Progenitor cell of endocrine pancreas (in vitro differentiated cells): Measurements from ENCODE around the gene RLF. TPM values are rescaled to one million over a fixed set of nuclear protein-coding genes. Genes with fewer than 3 reads are reported as not detected.
"Not testable (repeated sequence)": the region's sequence is repeated elsewhere in the genome, so short reads cannot be mapped to it uniquely, and the experiment has no call there.

Experiments used
- DNase-seq: peaks from one replicate; pipeline ENCODE4 v3.0.0; 2021; ENCODE audit warnings: low spot score; ENCODE audit not compliant: unreplicated experiment
- H3K27ac Mint-ChIP-seq: 2 replicates; pipeline ENCODE4 v1.8.0; 2021; ENCODE audit warnings: mild to moderate bottlenecking, moderate library complexity, mixed read lengths
- H3K27me3 Mint-ChIP-seq: 2 replicates; pipeline ENCODE4 v1.8.0; 2021; ENCODE audit warnings: mixed read lengths
- H3K36me3 Mint-ChIP-seq: 2 replicates; pipeline ENCODE4 v1.8.0; 2022; ENCODE audit warnings: mixed read lengths; ENCODE audit not compliant: insufficient read depth
- H3K4me1 Mint-ChIP-seq: 2 replicates; pipeline ENCODE4 v1.8.0; 2021; ENCODE audit warnings: low read depth, mixed read lengths
- H3K4me3 Mint-ChIP-seq: 2 replicates; pipeline ENCODE4 v1.8.0; 2021; ENCODE audit warnings: low read depth, mild to moderate bottlenecking, moderate library complexity, mixed read lengths
- H3K9me3 Mint-ChIP-seq: 2 replicates; pipeline ENCODE4 v1.8.0; 2021; ENCODE audit warnings: low read depth, mixed read lengths
- total RNA-seq: library from RNA; stranded (reverse); gene quantifications from 2 replicates; pipeline ENCODE4 v1.2.1, GENCODE V29; 2021
- TF ChIP-seq, protein P1 (sequence below): fragments of 200-600 bp; sonication (generic); IDR thresholded peaks from one replicate; pipeline ENCODE4 v1.5.0; 2021; ENCODE audit warnings: antibody characterized with exemption, mild to moderate bottlenecking; ENCODE audit not compliant: unreplicated experiment

RLF gene
- total RNA-seq, 1 donor from 2014 or later: 20.5 TPM

DNA sequence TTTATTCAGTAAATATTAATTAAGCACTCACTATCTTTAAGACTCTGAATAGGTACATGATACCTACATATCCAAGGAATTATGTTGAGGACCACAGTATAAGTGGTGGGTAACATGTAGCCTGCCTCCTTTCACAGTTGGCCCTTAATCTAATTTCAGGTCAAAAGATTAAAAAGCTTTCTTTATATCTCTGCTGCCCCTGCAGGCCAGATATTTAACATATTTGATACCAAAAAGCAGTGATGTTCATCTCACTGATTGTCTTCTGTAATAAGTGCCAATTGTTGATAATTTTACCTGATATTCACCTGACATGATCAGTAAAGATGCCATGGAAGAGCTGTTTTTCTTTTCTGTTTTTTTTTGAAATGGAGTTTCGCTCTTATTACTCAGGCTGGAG lies 36.5 kb downstream of the RLF start:
- TF ChIP-seq, protein P1, sequence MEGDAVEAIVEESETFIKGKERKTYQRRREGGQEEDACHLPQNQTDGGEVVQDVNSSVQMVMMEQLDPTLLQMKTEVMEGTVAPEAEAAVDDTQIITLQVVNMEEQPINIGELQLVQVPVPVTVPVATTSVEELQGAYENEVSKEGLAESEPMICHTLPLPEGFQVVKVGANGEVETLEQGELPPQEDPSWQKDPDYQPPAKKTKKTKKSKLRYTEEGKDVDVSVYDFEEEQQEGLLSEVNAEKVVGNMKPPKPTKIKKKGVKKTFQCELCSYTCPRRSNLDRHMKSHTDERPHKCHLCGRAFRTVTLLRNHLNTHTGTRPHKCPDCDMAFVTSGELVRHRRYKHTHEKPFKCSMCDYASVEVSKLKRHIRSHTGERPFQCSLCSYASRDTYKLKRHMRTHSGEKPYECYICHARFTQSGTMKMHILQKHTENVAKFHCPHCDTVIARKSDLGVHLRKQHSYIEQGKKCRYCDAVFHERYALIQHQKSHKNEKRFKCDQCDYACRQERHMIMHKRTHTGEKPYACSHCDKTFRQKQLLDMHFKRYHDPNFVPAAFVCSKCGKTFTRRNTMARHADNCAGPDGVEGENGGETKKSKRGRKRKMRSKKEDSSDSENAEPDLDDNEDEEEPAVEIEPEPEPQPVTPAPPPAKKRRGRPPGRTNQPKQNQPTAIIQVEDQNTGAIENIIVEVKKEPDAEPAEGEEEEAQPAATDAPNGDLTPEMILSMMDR: no peak
- DNase-seq: no peak
- no peaks in the 10 kb centered on the region for H3K27me3 Mint-ChIP-seq
- H3K4me1 Mint-ChIP-seq: peaks cover 2% of the 10 kb centered on the region
- no peaks in the 10 kb centered on the region for H3K9me3 Mint-ChIP-seq
- peaks cover 8% of the 10 kb centered on the region for H3K36me3 Mint-ChIP-seq
- no peak overlapping the region for H3K27ac Mint-ChIP-seq
- no peak overlapping the region for H3K4me3 Mint-ChIP-seq

DNA sequence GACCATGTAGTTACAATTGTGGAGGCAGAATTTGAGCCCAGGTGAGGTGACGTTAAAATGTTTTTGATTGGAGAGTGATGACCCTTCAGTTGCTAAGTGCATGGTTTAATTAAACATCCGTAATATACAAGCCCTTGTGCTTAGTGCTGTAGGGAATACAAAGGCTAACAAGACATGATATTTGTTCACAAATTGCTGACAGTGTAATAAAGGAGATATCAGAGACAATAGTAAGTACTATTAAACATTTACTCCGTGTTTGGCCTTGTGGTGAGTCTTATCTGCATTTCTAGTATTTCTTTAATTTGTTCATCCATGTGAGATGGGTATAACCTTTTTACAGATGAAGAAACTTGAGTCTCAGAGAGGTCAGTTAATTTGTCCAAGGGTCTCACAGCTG lies 37.9 kb downstream of the RLF start:
- peaks cover 10% of the 10 kb centered on the region for H3K36me3 Mint-ChIP-seq

DNA sequence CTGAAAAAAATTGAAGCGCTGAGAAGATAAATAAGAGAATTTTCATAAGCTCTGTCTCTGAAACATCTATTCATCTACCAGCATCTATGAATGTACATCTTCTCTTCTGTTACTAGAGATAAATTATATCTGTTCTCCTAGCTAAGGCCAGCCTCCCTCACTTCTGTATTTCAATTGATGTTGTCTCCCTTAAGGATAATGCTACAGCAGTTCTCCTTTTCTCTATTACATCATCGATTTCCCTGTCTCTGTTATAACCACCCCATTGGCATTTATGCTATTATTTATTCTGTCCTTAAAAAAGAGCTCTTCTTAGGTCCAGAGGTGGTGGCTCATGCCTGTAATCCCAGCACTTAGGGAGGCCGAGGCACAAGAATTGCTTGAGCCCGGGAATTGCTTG lies 43.7 kb downstream of the RLF start:
- Mint-ChIP-seq H3K4me1 (peaks cover 3% of the 10 kb centered on the region), H3K27ac (no peak overlapping the region), H3K4me3 (no peak overlapping the region), H3K27me3 (no peaks in the 10 kb centered on the region), H3K36me3 (peaks cover 11% of the 10 kb centered on the region), H3K9me3 (no peaks in the 10 kb centered on the region)
- no peak for DNase-seq
- TF ChIP-seq, protein P1: no peak

More for the DNA sequence above, 37.9 kb downstream of the RLF start:
- peak overlapping the region; percentile 2 for H3K27ac Mint-ChIP-seq
- DNase-seq: no peak
- H3K4me1 Mint-ChIP-seq: peaks cover 2% of the 10 kb centered on the region
- H3K9me3 Mint-ChIP-seq: no peaks in the 10 kb centered on the region
- H3K4me3 Mint-ChIP-seq: no peak overlapping the region
- no peaks in the 10 kb centered on the region for H3K27me3 Mint-ChIP-seq
- TF ChIP-seq, protein P1: no peak

DNA sequence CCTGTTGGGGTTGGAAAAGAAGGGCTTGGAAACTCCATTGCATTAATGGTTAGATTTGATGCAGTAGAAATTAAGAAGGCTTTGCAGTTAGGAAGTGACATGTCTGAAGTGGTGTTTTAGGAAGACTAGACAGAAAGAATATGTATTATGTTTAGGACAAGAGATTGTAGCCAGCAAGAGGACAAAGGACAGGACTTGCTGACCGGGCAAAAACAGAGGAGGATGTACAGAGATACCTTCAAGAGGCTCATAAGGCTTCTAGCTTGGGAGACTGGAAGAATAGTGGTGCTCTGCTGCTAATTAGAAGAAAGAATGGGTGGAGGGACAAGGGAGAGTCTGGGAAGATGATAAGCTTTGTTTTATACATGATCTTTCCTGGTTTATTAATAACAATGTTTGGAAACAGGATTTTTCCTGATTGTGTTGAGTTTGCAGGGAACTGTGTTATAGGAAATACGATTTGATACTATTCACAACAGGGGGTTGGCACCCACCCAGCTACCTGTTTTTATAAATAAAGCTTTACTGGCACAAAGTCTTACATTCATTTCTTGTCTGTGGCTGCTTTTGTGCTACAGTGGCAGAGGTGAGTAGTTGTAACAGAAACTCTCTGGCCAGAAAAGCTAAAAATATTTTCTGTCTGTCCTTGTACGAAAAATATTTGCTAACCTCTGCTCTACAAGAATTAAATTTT lies 49.5 kb downstream of the RLF start:
- Mint-ChIP-seq H3K9me3 (no peaks in the 10 kb centered on the region), H3K27me3 (no peaks in the 10 kb centered on the region), H3K4me1 (peaks cover 3% of the 10 kb centered on the region), H3K36me3 (peaks cover 8% of the 10 kb centered on the region), H3K27ac (peak overlapping the region; percentile 0), H3K4me3 (no peak overlapping the region)
- TF ChIP-seq, protein P1: no peak
- no peak for DNase-seq

DNA sequence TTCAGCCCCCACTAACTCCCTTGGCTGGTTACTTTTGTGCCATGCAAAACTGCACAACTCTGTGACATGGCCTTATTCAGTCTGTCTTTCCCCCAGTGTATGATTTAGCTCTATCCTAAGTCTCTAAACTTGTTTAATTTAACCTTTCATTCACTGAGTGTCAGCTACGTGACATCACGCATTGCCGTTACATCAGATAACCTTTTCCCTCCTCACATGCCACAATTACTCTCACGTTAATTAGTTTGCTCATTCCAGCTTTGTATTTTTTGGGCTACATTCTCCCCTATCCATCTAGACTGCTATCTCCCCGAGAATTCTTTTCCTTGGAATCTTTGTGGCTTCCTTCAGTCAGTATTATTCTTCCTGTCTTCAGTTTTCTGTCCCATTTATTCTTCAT lies 57.1 kb downstream of the RLF start:
- Mint-ChIP-seq H3K27me3 (no peaks in the 10 kb centered on the region), H3K4me3 (no peak overlapping the region), H3K9me3 (no peaks in the 10 kb centered on the region), H3K4me1 (peaks cover 7% of the 10 kb centered on the region), H3K27ac (no peak overlapping the region), H3K36me3 (peaks cover 8% of the 10 kb centered on the region)
- TF ChIP-seq, protein P1: no peak
- no peak for DNase-seq

DNA sequence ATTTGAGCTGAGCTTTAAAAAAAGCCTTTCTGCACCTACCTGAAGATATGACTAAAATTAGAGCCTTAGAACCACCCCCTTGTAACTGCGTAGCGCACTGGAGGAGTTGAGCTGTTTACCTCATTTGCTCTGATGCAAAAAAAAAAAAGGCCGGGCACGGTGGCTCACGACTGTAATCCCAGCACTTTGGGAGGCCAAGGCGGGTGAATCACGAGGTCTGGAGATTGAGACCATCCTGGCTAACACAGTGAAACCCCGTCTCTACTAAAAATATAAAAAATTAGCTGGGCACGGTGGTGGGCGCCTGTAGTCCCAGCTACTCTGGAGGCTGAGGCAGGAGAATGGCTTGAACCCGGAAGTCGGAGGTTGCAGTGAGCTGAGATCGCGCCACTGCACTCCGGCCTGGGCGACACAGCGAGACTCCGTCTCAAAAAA lies 60.3 kb downstream of the RLF start:
- not testable (repeated sequence) for H3K4me3 Mint-ChIP-seq, H3K4me1 Mint-ChIP-seq, DNase-seq, H3K27ac Mint-ChIP-seq, H3K9me3 Mint-ChIP-seq, H3K36me3 Mint-ChIP-seq, H3K27me3 Mint-ChIP-seq
